Lower lobe of right lung (tissue), 2 donors: ENCODE results near the gene USP37. TPM values are rescaled to one million over a fixed set of nuclear protein-coding genes. Genes with fewer than 3 reads are reported as not detected.
"Not testable (repeated sequence)": the region's sequence is repeated elsewhere in the genome, so short reads cannot be mapped to it uniquely, and the experiment has no call there.

Experiments used
- ATAC-seq, 2 donors: fragments of 200-7000 bp; cut with Tn5 transposase; one replicate each; pipeline ENCODE4 v1.9.1; 2020 to 2022; ENCODE audit warnings: mild to moderate bottlenecking in 2 of 2, moderate library complexity in 2 of 2
- DNase-seq: peaks from one replicate; pipeline ENCODE4 v3.0.0-alpha.2; 2020
- H3K27ac ChIP-seq: fragments of 200-600 bp; one replicate; pipeline ENCODE4 v1.8.0; 2022
- H3K27me3 ChIP-seq: fragments of 200-600 bp; one replicate; pipeline ENCODE4 v1.8.0; 2022; ENCODE audit warnings: low read depth
- H3K36me3 ChIP-seq: fragments of 200-600 bp; one replicate; pipeline ENCODE4 v1.8.0; 2022; ENCODE audit warnings: mild to moderate bottlenecking
- H3K4me1 ChIP-seq: fragments of 200-600 bp; one replicate; pipeline ENCODE4 v1.8.0; 2022
- H3K4me3 ChIP-seq: fragments of 200-600 bp; one replicate; pipeline ENCODE4 v1.8.0; 2022; ENCODE audit warnings: mild to moderate bottlenecking
- H3K9me3 ChIP-seq: fragments of 200-600 bp; one replicate; pipeline ENCODE4 v1.8.0; 2022
- CTCF ChIP-seq: fragments of 200-600 bp; IDR thresholded peaks from one replicate; pipeline ENCODE4 v1.8.0; 2022; ENCODE audit warnings: antibody characterized with exemption, mild to moderate bottlenecking
- intact Hi-C: fragments of 100-400 bp; cut with DNase I; formaldehyde crosslinking; loops from one replicate; pipeline ENCODE4 v1.11.0; 2022
- total RNA-seq: library from RNA; stranded (reverse); fragmentation: NEBNext Ultra II Directional; extraction: Animal tissue kit (Norgen Biotek cat#: 25700); gene quantifications from one replicate; pipeline ENCODE4 v1.2.1, GENCODE V29; 2021
- donor health status: DM: no; HTN: yes; CAD: no; lungs with severe emphysema.

The USP37 gene
- total RNA-seq, 1 donor from 2014 or later, result 13.2 TPM

DNA sequence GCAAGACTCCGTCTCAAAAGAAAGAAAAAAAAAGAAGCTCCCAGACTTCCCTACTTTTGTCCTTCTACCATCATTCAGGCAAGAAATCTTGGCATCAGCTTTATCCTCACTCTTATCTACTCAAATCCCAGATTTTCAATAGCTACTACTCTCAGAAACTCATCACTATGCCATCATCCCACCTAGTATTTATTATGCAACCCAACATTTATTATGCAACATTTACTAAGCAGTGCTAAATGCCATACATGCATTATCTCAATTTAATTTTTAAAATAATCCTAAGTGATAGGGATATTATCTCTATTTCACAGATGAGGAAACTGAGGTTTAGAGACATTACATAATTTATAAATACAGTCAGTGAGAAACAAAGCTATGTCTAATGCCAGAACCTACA lies 4.1 kb downstream of the USP37 start:
- no peak overlapping the region for H3K4me3 ChIP-seq
- H3K27ac ChIP-seq, result no peak overlapping the region
- no peak for ATAC-seq
- TF ChIP-seq CTCF, result no peak
- no peaks in the 10 kb centered on the region for H3K27me3 ChIP-seq
- H3K4me1 ChIP-seq, result peaks cover 17% of the 10 kb centered on the region
- H3K9me3 ChIP-seq, result no peaks in the 10 kb centered on the region
- H3K36me3 ChIP-seq, result peaks cover 34% of the 10 kb centered on the region
- DNase-seq, result no peak
- intact Hi-C loops, result no loop called here

- Histone ChIP-seq H3K9me3 (no peaks in the 10 kb centered on the region), H3K4me1 (no peaks in the 10 kb centered on the region), H3K4me3 (no peak overlapping the region), H3K27me3 (no peaks in the 10 kb centered on the region), H3K36me3 (peaks cover 68% of the 10 kb centered on the region), H3K27ac (no peak overlapping the region)
- ATAC-seq (no peak), DNase-seq (no peak)
- TF ChIP-seq CTCF, result no peak
- intact Hi-C loops, result no loop called here
These were observed 9.2 kb downstream of the USP37 start for GRCh38 chr2:218558986-218559385.

- Histone ChIP-seq H3K9me3 (no peaks in the 10 kb centered on the region), H3K36me3 (peaks cover 78% of the 10 kb centered on the region), H3K4me3 (no peak overlapping the region), H3K27ac (no peak overlapping the region), H3K4me1 (no peaks in the 10 kb centered on the region), H3K27me3 (no peaks in the 10 kb centered on the region)
- ATAC-seq (no peak), DNase-seq (no peak)
- TF ChIP-seq CTCF, result no peak
- intact Hi-C loops, result no loop called here
These were observed 10.2 kb downstream of the USP37 start for GRCh38 chr2:218557941-218558340.

GRCh38 chr2:218555527-218555926 lies 12.6 kb downstream of the USP37 start:
- no peaks in the 10 kb centered on the region for H3K4me1 ChIP-seq
- intact Hi-C loops, result no loop called here
- peaks cover 83% of the 10 kb centered on the region for H3K36me3 ChIP-seq
- no peaks in the 10 kb centered on the region for H3K27me3 ChIP-seq
- H3K4me3 ChIP-seq, result no peak overlapping the region
- TF ChIP-seq CTCF, result no peak
- DNase-seq (no peak), ATAC-seq (no peak)
- H3K9me3 ChIP-seq, result no peaks in the 10 kb centered on the region
- no peak overlapping the region for H3K27ac ChIP-seq

DNA sequence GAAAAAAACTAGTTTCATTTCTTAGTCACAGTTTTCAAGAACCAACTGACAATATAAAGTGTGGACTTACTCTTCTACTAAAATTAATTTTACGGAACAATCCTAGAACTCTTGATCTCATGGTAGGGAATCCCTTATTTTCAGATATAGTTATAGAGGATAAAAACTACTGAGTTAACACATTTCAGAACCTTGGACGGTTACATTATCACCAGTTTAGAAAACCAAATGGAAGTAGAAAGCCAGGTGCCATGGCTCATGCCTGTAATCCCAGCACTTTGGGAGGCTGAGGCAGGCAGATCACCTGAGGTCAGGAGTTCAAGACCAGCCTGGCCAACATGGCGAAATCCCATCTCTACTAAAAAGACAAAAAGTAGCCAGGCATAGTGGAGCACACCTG lies 13.9 kb downstream of the USP37 start:
- peaks cover 77% of the 10 kb centered on the region for H3K36me3 ChIP-seq
- intact Hi-C loops, H3K9me3 ChIP-seq, H3K27ac ChIP-seq, H3K4me3 ChIP-seq, DNase-seq, H3K4me1 ChIP-seq, ATAC-seq, H3K27me3 ChIP-seq: not testable (repeated sequence)

DNA sequence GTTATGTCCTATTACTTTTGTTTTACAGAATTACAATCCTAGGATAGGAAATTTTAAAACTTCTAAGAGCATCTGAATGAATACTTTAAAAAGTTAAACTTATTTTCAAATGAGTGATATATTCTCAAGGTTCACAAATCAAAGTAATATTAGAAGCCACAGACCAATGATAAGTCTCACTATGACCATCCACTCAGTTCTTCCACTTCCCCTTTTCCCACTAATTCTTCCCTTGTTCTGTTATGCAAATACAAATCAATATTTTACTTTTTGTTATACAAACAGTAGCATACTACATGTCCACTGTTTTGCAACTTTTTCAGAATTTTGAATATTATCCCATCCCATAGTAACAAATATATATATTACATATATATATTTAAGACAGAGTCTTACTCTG lies 20.2 kb downstream of the USP37 start:
- Histone ChIP-seq H3K4me1 (no peaks in the 10 kb centered on the region), H3K4me3 (no peak overlapping the region), H3K9me3 (no peaks in the 10 kb centered on the region), H3K36me3 (peaks cover 91% of the 10 kb centered on the region), H3K27me3 (no peaks in the 10 kb centered on the region), H3K27ac (no peak overlapping the region)
- intact Hi-C loops, result no loop called here
- no peak for DNase-seq
- ATAC-seq, result no peak
- TF ChIP-seq CTCF, result no peak
